ENCODE data around the gene STAC. TPM values are rescaled to one million over a fixed set of nuclear protein-coding genes. Genes with fewer than 3 reads are reported as not detected.
"Not testable (repeated sequence)": the region's sequence is repeated elsewhere in the genome, so short reads cannot be mapped to it uniquely, and the experiment has no call there.

STAC gene
- total and polyA plus RNA-seq, 2 donors from 2014 or later: 3.2 to 6.2 TPM

DNA sequence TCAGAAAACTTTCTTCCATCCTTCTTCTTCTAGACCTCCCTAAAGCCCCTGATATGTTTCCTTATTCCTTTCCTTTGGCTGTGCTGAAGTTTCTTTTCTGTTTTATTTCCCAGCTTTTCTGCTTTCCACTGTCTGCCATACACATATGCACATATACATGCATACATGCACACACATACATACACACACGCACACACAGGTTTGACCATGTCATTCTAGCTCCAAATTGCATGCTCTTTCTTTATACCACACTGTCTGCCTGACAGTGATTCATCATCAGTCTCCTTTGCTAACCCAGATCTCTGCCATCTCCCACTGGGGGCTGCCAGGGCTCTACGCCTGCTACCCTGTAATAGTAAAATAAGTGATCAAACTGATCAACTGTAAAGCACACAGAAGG is 181.3 kb downstream of the STAC start:
- H3K36me3 ChIP-seq (ENCODE audit: control insufficient read depth in 2 of 3, insufficient read depth in 3 of 3, low read length in 3 of 3): no peaks in the 10 kb centered on the region
- no peaks in the 10 kb centered on the region for H3K9me3 ChIP-seq (ENCODE audit: control insufficient read depth in 2 of 3, insufficient read depth in 1 of 3, low read length in 3 of 3)
- peaks cover 0 to 2% (median 0%) of the 10 kb centered on the region in 3 donors for H3K4me1 ChIP-seq (ENCODE audit: control insufficient read depth in 2 of 3, insufficient read depth in 2 of 3, low read depth in 1 of 3, low read length in 3 of 3)
- H3K27ac ChIP-seq (ENCODE audit: low read depth in 2 of 2, low read length in 2 of 2): no peak overlapping the region
- TF ChIP-seq, protein P1, sequence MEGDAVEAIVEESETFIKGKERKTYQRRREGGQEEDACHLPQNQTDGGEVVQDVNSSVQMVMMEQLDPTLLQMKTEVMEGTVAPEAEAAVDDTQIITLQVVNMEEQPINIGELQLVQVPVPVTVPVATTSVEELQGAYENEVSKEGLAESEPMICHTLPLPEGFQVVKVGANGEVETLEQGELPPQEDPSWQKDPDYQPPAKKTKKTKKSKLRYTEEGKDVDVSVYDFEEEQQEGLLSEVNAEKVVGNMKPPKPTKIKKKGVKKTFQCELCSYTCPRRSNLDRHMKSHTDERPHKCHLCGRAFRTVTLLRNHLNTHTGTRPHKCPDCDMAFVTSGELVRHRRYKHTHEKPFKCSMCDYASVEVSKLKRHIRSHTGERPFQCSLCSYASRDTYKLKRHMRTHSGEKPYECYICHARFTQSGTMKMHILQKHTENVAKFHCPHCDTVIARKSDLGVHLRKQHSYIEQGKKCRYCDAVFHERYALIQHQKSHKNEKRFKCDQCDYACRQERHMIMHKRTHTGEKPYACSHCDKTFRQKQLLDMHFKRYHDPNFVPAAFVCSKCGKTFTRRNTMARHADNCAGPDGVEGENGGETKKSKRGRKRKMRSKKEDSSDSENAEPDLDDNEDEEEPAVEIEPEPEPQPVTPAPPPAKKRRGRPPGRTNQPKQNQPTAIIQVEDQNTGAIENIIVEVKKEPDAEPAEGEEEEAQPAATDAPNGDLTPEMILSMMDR (IDR thresholded peaks at IDR 0.05; ENCODE audit: borderline replicate concordance, extremely low read depth, insufficient read depth): no peak
- FAIRE-seq: no peak
- no peak for DNase-seq
- no peak overlapping the region for H3K9ac ChIP-seq (ENCODE audit: low read length in 3 of 3)
- H3K4me3 ChIP-seq (ENCODE audit: low read length in 3 of 3): no peak overlapping the region
- H3K27me3 ChIP-seq (ENCODE audit: control insufficient read depth, insufficient read depth, low read length): no peaks in the 10 kb centered on the region
- intact Hi-C loops (cut with DNase I): no loop called here

GRCh38 chr3:36562945-36563344 is 182.6 kb downstream of the STAC start:
- FAIRE-seq (no peak), DNase-seq (no peak)
- H3K4me3 ChIP-seq (ENCODE audit: low read length in 3 of 3): no peak overlapping the region

GRCh38 chr3:36575241-36575640 is 194.9 kb downstream of the STAC start:
- intact Hi-C loops (cut with DNase I): no loop called here
- DNase-seq (no peak), FAIRE-seq (no peak)
- Histone ChIP-seq H3K4me1 (ENCODE audit: control insufficient read depth in 2 of 3, insufficient read depth in 2 of 3, low read depth in 1 of 3, low read length in 3 of 3) (no peaks in the 10 kb centered on the region), H3K4me3 (ENCODE audit: low read length in 3 of 3) (no peak overlapping the region), H3K9ac (ENCODE audit: low read length in 3 of 3) (no peak overlapping the region), H3K27ac (ENCODE audit: low read depth in 2 of 2, low read length in 2 of 2) (no peak overlapping the region), H3K27me3 (ENCODE audit: control insufficient read depth, insufficient read depth, low read length) (no peaks in the 10 kb centered on the region), H3K36me3 (ENCODE audit: control insufficient read depth in 2 of 3, insufficient read depth in 3 of 3, low read length in 3 of 3) (no peaks in the 10 kb centered on the region), H3K9me3 (ENCODE audit: control insufficient read depth in 2 of 3, insufficient read depth in 1 of 3, low read length in 3 of 3) (peaks cover 0 to 12% (median 0%) of the 10 kb centered on the region in 3 donors)
- TF ChIP-seq, protein P1 (IDR thresholded peaks at IDR 0.05; ENCODE audit: borderline replicate concordance, extremely low read depth, insufficient read depth): no peak

More at GRCh38 chr3:36562945-36563344, 182.6 kb downstream of the STAC start:
- no peaks in the 10 kb centered on the region for H3K4me1 ChIP-seq (ENCODE audit: control insufficient read depth in 2 of 3, insufficient read depth in 2 of 3, low read depth in 1 of 3, low read length in 3 of 3)
- no peak overlapping the region for H3K27ac ChIP-seq (ENCODE audit: low read depth in 2 of 2, low read length in 2 of 2)
- no peaks in the 10 kb centered on the region for H3K36me3 ChIP-seq (ENCODE audit: control insufficient read depth in 2 of 3, insufficient read depth in 3 of 3, low read length in 3 of 3)
- TF ChIP-seq, protein P1 (IDR thresholded peaks at IDR 0.05; ENCODE audit: borderline replicate concordance, extremely low read depth, insufficient read depth): no peak
- H3K9ac ChIP-seq (ENCODE audit: low read length in 3 of 3): no peak overlapping the region
- no peaks in the 10 kb centered on the region for H3K27me3 ChIP-seq (ENCODE audit: control insufficient read depth, insufficient read depth, low read length)
- intact Hi-C loops (cut with DNase I): no loop called here
- no peaks in the 10 kb centered on the region for H3K9me3 ChIP-seq (ENCODE audit: control insufficient read depth in 2 of 3, insufficient read depth in 1 of 3, low read length in 3 of 3)

DNA sequence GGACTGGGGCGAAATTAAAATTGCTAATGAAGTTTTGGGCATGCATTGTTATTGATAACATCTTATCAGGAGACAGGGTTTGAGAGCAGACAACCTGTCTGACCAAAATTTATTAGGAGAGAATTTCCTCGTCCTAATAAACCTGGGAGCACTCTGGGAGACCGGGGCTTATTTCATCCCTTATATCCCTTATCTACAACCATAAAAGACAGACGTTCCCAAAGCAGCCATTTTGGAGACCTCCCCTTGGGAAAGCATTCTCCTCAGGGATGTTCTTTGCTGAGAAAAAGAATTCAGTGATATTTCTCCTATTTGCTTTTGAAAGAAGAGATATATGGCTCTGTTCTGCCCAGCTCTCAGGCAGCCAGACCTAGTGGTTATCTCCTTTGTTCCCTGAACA is 198.1 kb downstream of the STAC start:
- H3K4me1 ChIP-seq (ENCODE audit: control insufficient read depth in 2 of 3, insufficient read depth in 2 of 3, low read depth in 1 of 3, low read length in 3 of 3); H3K36me3 ChIP-seq (ENCODE audit: control insufficient read depth in 2 of 3, insufficient read depth in 3 of 3, low read length in 3 of 3); intact Hi-C loops (cut with DNase I); H3K4me3 ChIP-seq (ENCODE audit: low read length in 3 of 3); FAIRE-seq; H3K27ac ChIP-seq (ENCODE audit: low read depth in 2 of 2, low read length in 2 of 2); DNase-seq; H3K27me3 ChIP-seq (ENCODE audit: control insufficient read depth, insufficient read depth, low read length); H3K9ac ChIP-seq (ENCODE audit: low read length in 3 of 3): not testable (repeated sequence)
- H3K9me3 ChIP-seq (ENCODE audit: control insufficient read depth in 2 of 3, insufficient read depth in 1 of 3, low read length in 3 of 3): peaks cover 0 to 12% (median 0%) of the 10 kb centered on the region in 3 donors
